HG02610 (cell line): ENCODE results near the gene PRELID3B.
A peak's percentile ranks its signal among the peaks of the same experiment; 100 is the strongest.

Experiments
- ATAC-seq: cut with Tn5 transposase; IDR thresholded peaks from one replicate; pipeline ENCODE4 v1.9.1; 2021; ENCODE audit warnings: mild to moderate bottlenecking, moderate library complexity; ENCODE audit not compliant: unreplicated experiment

The PRELID3B gene

GRCh38 chr20:59042151-59042795 lies at the start of gene PRELID3B:
TSS of gene PRELID3B (minus strand) at chr20:59042786. CDS start at chr20:59042730, 56 bp downstream.
- peak; percentile 22 for ATAC-seq

GRCh38 chr20:59087829-59088433 lies 45.3 kb upstream of the PRELID3B start:
- no peak for ATAC-seq

- no peak for ATAC-seq
Observed at GRCh38 chr20:59086923-59087322, 44.3 kb upstream of the PRELID3B start.

- no peak for ATAC-seq
Observed at GRCh38 chr20:59084041-59084850, 41.7 kb upstream of the PRELID3B start.

- no peak for ATAC-seq
Observed at GRCh38 chr20:59082981-59083380, 40.4 kb upstream of the PRELID3B start.

GRCh38 chr20:59082077-59082740 lies 39.6 kb upstream of the PRELID3B start:
- no peak for ATAC-seq

- no peak for ATAC-seq
Observed at GRCh38 chr20:59081036-59081435, 38.5 kb upstream of the PRELID3B start.

- ATAC-seq = no peak
Observed at GRCh38 chr20:59078231-59078630, 35.6 kb upstream of the PRELID3B start.

GRCh38 chr20:59077705-59078104 lies 35.1 kb upstream of the PRELID3B start:
- ATAC-seq = no peak

GRCh38 chr20:59075934-59076508 lies 33.4 kb upstream of the PRELID3B start:
- no peak for ATAC-seq

- no peak for ATAC-seq
Observed at GRCh38 chr20:59074456-59074855, 31.9 kb upstream of the PRELID3B start.

- no peak for ATAC-seq
Observed at GRCh38 chr20:59073582-59073981, 31.0 kb upstream of the PRELID3B start.

GRCh38 chr20:59071216-59071615 lies 28.6 kb upstream of the PRELID3B start:
- peak; percentile 76 for ATAC-seq

GRCh38 chr20:59069026-59069425 lies 26.4 kb upstream of the PRELID3B start:
- no peak for ATAC-seq

- no peak for ATAC-seq
Observed at GRCh38 chr20:59068534-59068933, 25.9 kb upstream of the PRELID3B start.

GRCh38 chr20:59064214-59064722 lies 21.7 kb upstream of the PRELID3B start:
- ATAC-seq = no peak

GRCh38 chr20:59063358-59064213 lies 21.0 kb upstream of the PRELID3B start:
- ATAC-seq = no peak

- ATAC-seq = no peak
Observed at GRCh38 chr20:59062081-59062480, 19.5 kb upstream of the PRELID3B start.

GRCh38 chr20:59055302-59055701 lies 12.7 kb upstream of the PRELID3B start:
- ATAC-seq = no peak

GRCh38 chr20:59051666-59052185 lies 9.1 kb upstream of the PRELID3B start:
- no peak for ATAC-seq
